Heart left ventricle (tissue), 13 donors: ENCODE results near the gene TRIM14.

Experiments
- CTCF ChIP-seq, 12 donors: fragments of 200-600 bp; sonication (generic) in 4 of 12; IDR thresholded peaks; one replicate each; pipeline versions ENCODE4 v1.5.0 to v1.8.0; 2018 to 2022; ENCODE audit warnings: antibody characterized with exemption in 12 of 12, mild to moderate bottlenecking in 5 of 12
- POLR2A ChIP-seq, 2 donors: fragments of 450-650 bp; IDR thresholded peaks; one replicate each; pipeline ENCODE4 v1.6.1; 2017; ENCODE audit warnings: antibody characterized with exemption in 2 of 2, mild to moderate bottlenecking in 2 of 2, moderate library complexity in 2 of 2
- donor health status: ischemic (EF 13 %, LVEDD 7.1; RV severe dilation, severe dysfunction).
- donor health status: DM: no; HTN: yes; CAD: no.
- donor health status: DM: no; HTN: no; CAD: no.
- donor health status: ischemic (EF 25% LVEDD 6.9; RV normal size, moderate dysfunction).
- donor health status: ischemic (EF 25% LVEDD 5.7; RV mildly dilated, moderate dysfunction).
- donor health status: ischemic (EF 35%, LVEDD 5.7; RV mildly dilated, moderate dysfunction).
- donor health status: nonischemic (EF 11% LVEDD 7.7; RV severe dilation, severe dysfunction).
- donor health status: DM: yes; HTN: yes; CAD: no.
- donor health status: PGD.
- donor health status: ischemic (EF 29% LVEDD 5.4; RV normal size, mild dysfunction).
- donor health status: nonischemic (EF 23%, LVEDD 6.1; RV moderate dilation, normal function).

- TF ChIP-seq CTCF (IDR thresholded peaks at IDR 0.05): no peak
- no peak for TF ChIP-seq POLR2A (IDR thresholded peaks at IDR 0.05)
Measured at GRCh38 chr9:98142925-98143481, 24.0 kb upstream of the TRIM14 start.
